ENCODE measurements around the gene UHRF1. TPM values are rescaled to one million over a fixed set of nuclear protein-coding genes. Genes with fewer than 3 reads are reported as not detected.

The UHRF1 gene
- total and polyA plus RNA-seq, 2 of the 13 experiments (the other 11 are each of a cell fraction or from before 2014, with no cell fraction given): 6.8 to 78.4 TPM

DNA sequence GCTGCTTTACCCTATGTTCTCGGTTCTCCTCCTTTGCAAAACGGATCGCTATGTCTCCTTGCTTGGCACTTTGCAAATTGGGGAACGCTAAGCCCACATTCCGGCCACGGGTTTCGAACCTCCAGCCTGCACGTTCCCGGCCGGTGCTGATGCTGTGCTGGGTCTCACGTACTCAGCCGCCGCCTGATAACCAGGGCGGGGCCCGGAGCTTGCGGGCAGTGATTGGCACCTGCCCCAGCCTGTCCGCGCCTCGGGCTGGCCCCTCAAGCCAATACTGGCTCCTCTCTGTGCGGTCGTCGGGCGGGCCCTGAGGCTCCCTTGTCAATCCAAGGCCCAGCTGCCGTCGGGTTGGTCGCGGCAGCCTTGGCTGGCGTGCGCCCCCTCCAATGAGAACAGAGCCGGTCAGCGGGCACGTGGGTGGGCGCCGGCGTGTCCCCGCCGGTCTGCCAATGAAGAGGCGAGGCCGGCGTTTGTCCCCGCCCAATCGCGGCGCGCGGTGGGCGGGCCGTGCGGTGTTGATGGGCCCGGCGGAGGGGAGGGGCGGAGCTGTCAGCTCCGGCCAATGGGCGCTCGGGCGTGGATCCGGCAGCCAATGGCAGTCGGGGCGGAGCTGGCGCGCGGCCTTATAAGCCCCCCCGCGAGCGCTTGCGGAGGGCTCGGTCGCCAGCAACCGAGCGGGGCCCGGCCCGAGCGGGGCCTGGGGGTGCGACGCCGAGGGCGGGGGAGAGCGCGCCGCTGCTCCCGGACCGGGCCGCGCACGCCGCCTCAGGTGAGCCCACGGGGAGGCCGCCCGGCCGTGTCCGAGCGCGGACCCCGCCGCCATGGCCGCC lies 59.4 kb downstream of the UHRF1 start, which contains the start of gene KDM4B (continued):
- TF ChIP-seq, protein P1, sequence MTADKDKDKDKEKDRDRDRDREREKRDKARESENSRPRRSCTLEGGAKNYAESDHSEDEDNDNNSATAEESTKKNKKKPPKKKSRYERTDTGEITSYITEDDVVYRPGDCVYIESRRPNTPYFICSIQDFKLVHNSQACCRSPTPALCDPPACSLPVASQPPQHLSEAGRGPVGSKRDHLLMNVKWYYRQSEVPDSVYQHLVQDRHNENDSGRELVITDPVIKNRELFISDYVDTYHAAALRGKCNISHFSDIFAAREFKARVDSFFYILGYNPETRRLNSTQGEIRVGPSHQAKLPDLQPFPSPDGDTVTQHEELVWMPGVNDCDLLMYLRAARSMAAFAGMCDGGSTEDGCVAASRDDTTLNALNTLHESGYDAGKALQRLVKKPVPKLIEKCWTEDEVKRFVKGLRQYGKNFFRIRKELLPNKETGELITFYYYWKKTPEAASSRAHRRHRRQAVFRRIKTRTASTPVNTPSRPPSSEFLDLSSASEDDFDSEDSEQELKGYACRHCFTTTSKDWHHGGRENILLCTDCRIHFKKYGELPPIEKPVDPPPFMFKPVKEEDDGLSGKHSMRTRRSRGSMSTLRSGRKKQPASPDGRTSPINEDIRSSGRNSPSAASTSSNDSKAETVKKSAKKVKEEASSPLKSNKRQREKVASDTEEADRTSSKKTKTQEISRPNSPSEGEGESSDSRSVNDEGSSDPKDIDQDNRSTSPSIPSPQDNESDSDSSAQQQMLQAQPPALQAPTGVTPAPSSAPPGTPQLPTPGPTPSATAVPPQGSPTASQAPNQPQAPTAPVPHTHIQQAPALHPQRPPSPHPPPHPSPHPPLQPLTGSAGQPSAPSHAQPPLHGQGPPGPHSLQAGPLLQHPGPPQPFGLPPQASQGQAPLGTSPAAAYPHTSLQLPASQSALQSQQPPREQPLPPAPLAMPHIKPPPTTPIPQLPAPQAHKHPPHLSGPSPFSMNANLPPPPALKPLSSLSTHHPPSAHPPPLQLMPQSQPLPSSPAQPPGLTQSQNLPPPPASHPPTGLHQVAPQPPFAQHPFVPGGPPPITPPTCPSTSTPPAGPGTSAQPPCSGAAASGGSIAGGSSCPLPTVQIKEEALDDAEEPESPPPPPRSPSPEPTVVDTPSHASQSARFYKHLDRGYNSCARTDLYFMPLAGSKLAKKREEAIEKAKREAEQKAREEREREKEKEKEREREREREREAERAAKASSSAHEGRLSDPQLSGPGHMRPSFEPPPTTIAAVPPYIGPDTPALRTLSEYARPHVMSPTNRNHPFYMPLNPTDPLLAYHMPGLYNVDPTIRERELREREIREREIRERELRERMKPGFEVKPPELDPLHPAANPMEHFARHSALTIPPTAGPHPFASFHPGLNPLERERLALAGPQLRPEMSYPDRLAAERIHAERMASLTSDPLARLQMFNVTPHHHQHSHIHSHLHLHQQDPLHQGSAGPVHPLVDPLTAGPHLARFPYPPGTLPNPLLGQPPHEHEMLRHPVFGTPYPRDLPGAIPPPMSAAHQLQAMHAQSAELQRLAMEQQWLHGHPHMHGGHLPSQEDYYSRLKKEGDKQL (CRISPR knock-in tag; IDR thresholded peaks at IDR 0.05; ENCODE audit: low read depth): no peak
- TF ChIP-seq TSC22D2 (CRISPR knock-in tag; IDR thresholded peaks at IDR 0.05; ENCODE audit: borderline replicate concordance): 0 out of 2 replicates have a peak, but pooled peaks have one; percentile 13
- TF ChIP-seq ZNF335 (CRISPR knock-in tag; IDR thresholded peaks at IDR 0.05): peak; percentile 61; the same call in 1 of the 2 replicates
- TF ChIP-seq ZNF33B (CRISPR knock-in tag; IDR thresholded peaks at IDR 0.05): peak; percentile 37; the same call in 1 of the 2 replicates
- TF ChIP-seq CENPT (CRISPR knock-in tag; IDR thresholded peaks at IDR 0.05; ENCODE audit: low read depth): no peak
- TF ChIP-seq MIXL1 (CRISPR knock-in tag; IDR thresholded peaks at IDR 0.05): no peak
